GM12878 (cell line): Measurements from ENCODE around the gene LBX1. TPM values are rescaled to one million over a fixed set of nuclear protein-coding genes. Genes with fewer than 3 reads are reported as not detected.

ENCODE experiments used
- ATAC-seq: fragments of 200-7000 bp; cut with Tn5 transposase; 3 replicates; pipeline ENCODE4 v1.9.1; 2020; ENCODE audit warnings: mild to moderate bottlenecking, moderate library complexity
- BruUV-seq: library from RNA; stranded (reverse); fragments of 400-500 nt; replicated peaks from 2 replicates; lab custom pipeline; 2021; lab: Mats Ljungman, UMichigan
- CTCF ChIA-PET: fragments of 300-600 bp; sonication (Branson Sonifier 250); formaldehyde crosslinking; extraction: SDS; loops from one replicate; lab custom pipeline; 2021; ENCODE audit warnings: inconsistent platforms; lab: Yijun Ruan, JAX
- POLR2A ChIA-PET: fragments of 350-600 bp; formaldehyde crosslinking; extraction: SDS; loops from one replicate; lab custom pipeline; 2021; ENCODE audit warnings: inconsistent platforms; lab: Charles Lee
- RAD21 ChIA-PET: fragments of 300-600 bp; sonication (Branson Sonifier 250); formaldehyde crosslinking; loops from one replicate; lab custom pipeline; 2023; ENCODE audit warnings: antibody characterized with exemption; ENCODE audit not compliant: unreplicated experiment; lab: Charles Lee
- SMC1A ChIA-PET: fragments of 300-600 bp; sonication (Branson Sonifier 250); formaldehyde crosslinking; loops from one replicate; lab custom pipeline; 2023; ENCODE audit not compliant: unreplicated experiment, uncharacterized antibody; lab: Charles Lee
- DNase-seq: peaks from one replicate; pipeline ENCODE4 v3.0.0-alpha.2; 2011; ENCODE audit warnings: low read depth, low spot score
- FAIRE-seq: peaks from 3 replicates; lab custom pipeline; 2011; peaks lifted over from hg19 to GRCh38; lab: Jason Lieb, UNC
- H2AFZ ChIP-seq: 2 replicates; pipeline ENCODE4 v1.6.0; 2011; ENCODE audit warnings: low read depth, low read length, control low read depth; ENCODE audit not compliant: control insufficient read depth
- H3K27ac ChIP-seq: 2 replicates; pipeline ENCODE4 v1.5.1; 2011; ENCODE audit warnings: control low read depth; ENCODE audit not compliant: control insufficient read depth, insufficient read depth
- H3K27me3 ChIP-seq, 2 experiments: replicated peaks in 1 of 2; 2 replicates each; pipeline versions ENCODE4 v1.6.0 to v1.6.1; 2011; ENCODE audit warnings: low read length in 1 of 2; ENCODE audit not compliant: control insufficient read depth in 2 of 2, insufficient read depth in 2 of 2
- H3K36me3 ChIP-seq, 2 experiments: 2 replicates each; pipeline ENCODE4 v1.5.1; 2011; ENCODE audit warnings: low read length in 1 of 2; ENCODE audit not compliant: control insufficient read depth in 2 of 2, insufficient read depth in 2 of 2
- H3K4me1 ChIP-seq: 2 replicates; pipeline ENCODE4 v1.6.1; 2011; ENCODE audit warnings: mild to moderate bottlenecking, low read length, moderate library complexity, mixed read lengths; ENCODE audit not compliant: control insufficient read depth, insufficient read depth
- H3K4me2 ChIP-seq: 2 replicates; pipeline ENCODE4 v1.6.0; 2011; ENCODE audit warnings: control low read depth; ENCODE audit not compliant: control insufficient read depth, insufficient read depth
- H3K4me3 ChIP-seq: fragments of 200-600 bp; sonication (generic); 2 replicates; pipeline ENCODE4 v1.5.1; 2016
- H3K79me2 ChIP-seq: 2 replicates; pipeline ENCODE4 v1.6.0; 2011; ENCODE audit warnings: low read length; ENCODE audit not compliant: control insufficient read depth, insufficient read depth
- H3K9ac ChIP-seq: 2 replicates; pipeline ENCODE4 v1.8.0; 2011; ENCODE audit warnings: low read length, control low read depth, mixed read lengths; ENCODE audit not compliant: control insufficient read depth, insufficient read depth
- H3K9me3 ChIP-seq: replicated peaks from 3 replicates; pipeline ENCODE4 v1.5.1; 2011; ENCODE audit warnings: mild to moderate bottlenecking, low read length; ENCODE audit not compliant: control insufficient read depth, insufficient read depth
- H4K20me1 ChIP-seq: 2 replicates; pipeline ENCODE4 v1.6.0; 2011; ENCODE audit not compliant: control insufficient read depth, insufficient read depth
- CHD2 ChIP-seq: IDR thresholded peaks from 2 replicates; pipeline ENCODE4 v1.6.1; 2011; ENCODE audit warnings: low read depth, low read length, improper control_type of control experiment, borderline replicate concordance
- HDGF ChIP-seq: fragments of 450-650 bp; IDR thresholded peaks from 2 replicates; pipeline ENCODE4 v1.6.1; 2016; ENCODE audit warnings: antibody characterized with exemption
- MXI1 ChIP-seq: fragments of 150-350 bp; IDR thresholded peaks from 2 replicates; pipeline ENCODE4 v1.6.1; 2011; ENCODE audit warnings: low read depth, mild to moderate bottlenecking, inconsistent platforms, low read length, improper control_type of control experiment
- SMC3 ChIP-seq: IDR thresholded peaks from 2 replicates; pipeline ENCODE4 v1.6.1; 2011; ENCODE audit warnings: low read length, improper control_type of control experiment, borderline replicate concordance
- ZNF207 ChIP-seq: fragments of 450-650 bp; IDR thresholded peaks from 2 replicates; pipeline ENCODE4 v1.6.1; 2014; ENCODE audit warnings: antibody characterized with exemption, mild to moderate bottlenecking, borderline replicate concordance
- ZNF384 ChIP-seq: IDR thresholded peaks from 2 replicates; pipeline ENCODE4 v1.6.1; 2012; ENCODE audit warnings: low read depth, mild to moderate bottlenecking, low read length, improper control_type of control experiment, borderline replicate concordance
- whole genome bisulfite sequencing: methylation state at CpG from one replicate; pipeline ENCODE4 v1.1.6; 2016; ENCODE audit warnings: low lambda C conversion rate; ENCODE audit not compliant: insufficient replicate concordance, insufficient coverage; ENCODE audit errors: missing lambda C conversion rate; 5-methylcytosine and 5-hydroxymethylcytosine counted together
- in situ Hi-C: fragments of 300-500 bp; cut with MboI; formaldehyde crosslinking; loops from 9 replicates; pipeline ENCODE4 v1.14.3; 2018; ENCODE audit warnings: mixed read lengths
- intact Hi-C: fragments of 100-400 bp; cut with micrococcal nuclease; formaldehyde crosslinking; loops from one replicate; pipeline ENCODE4 v1.14.2; 2022; ENCODE audit not compliant: unreplicated experiment
- polyA plus RNA-seq, 11 experiments: library from polyadenylated mRNA; depleted of rRNA in 4 of 11; unstranded in 6 of 11; stranded (reverse) in 5 of 11; fragments of >200 nt; fragmentation: Nextera tagmentation in 4 of 11; fragmentation: Illumina TruSeq in 1 of 11; extraction: Ambion mirVana in 4 of 11; extraction: Trizol in 1 of 11; gene quantifications; 1 replicate in 1 of 11; 2 replicates in 10 of 11; pipeline versions ENCODE4 v1.2.1 to v1.2.3, GENCODE V29; 2011 to 2016; ENCODE audit warnings: inconsistent platforms in 2 of 11, missing spikeins in 2 of 11, low read depth in 1 of 11
- total RNA-seq, 4 experiments: library from RNA; depleted of rRNA in 3 of 4; stranded (reverse); fragments of >200 nt in 3 of 4; fragmentation: Illumina TruSeq in 1 of 4; extraction: Trizol in 1 of 4; gene quantifications; 2 replicates each; pipeline versions ENCODE4 v1.2.1 to v1.2.3, GENCODE V29; 2013 to 2021
- TF ChIP-seq, protein P1 (sequence below): fragments of 450-650 bp; IDR thresholded peaks from 2 replicates; pipeline ENCODE4 v1.6.1; 2017; ENCODE audit warnings: mild to moderate bottlenecking, moderate library complexity
- TF ChIP-seq, protein P2 (sequence below): fragments of 450-650 bp; formaldehyde crosslinking; IDR thresholded peaks from 2 replicates; pipeline ENCODE4 v1.4.0; 2022; ENCODE audit warnings: mild to moderate bottlenecking, moderate library complexity

LBX1 gene
- total and polyA plus RNA-seq, 10 of the 15 experiments (the other 5 are each of a cell fraction or from before 2014, with no cell fraction given), result not detected

DNA sequence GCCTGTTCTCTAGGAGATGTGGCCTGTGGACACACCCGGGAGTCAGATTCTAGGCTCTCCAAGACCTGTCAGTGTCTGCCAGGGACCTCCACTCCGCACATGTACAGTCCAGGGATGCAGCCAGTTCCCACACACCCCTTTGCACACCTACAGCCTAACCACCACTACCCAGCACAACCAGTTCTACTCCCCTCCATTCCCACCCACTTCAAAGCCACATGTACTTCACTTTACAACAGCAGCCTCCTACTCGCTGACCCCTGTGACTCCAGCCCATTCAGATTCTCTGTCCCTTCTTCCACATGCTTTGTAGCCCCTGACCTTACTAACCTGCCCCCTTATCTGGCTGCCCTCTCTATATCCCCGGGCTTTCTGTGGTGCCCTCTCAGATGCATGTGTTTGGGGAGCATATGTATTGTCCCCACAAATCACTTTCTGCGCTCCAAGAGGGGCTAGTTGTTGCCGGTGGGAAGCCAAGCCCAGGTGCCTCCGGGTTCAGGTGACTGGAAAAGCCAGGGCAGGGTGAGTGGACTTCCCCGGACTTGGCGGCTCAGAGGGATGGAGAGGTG, 7.2 kb downstream of the LBX1 start:
- Histone ChIP-seq H3K9ac (no peak overlapping the region), H4K20me1 (no peaks in the 10 kb centered on the region), H3K27ac (no peak overlapping the region), H3K36me3 (no peaks in the 10 kb centered on the region), H3K4me1 (no peaks in the 10 kb centered on the region), H3K79me2 (no peaks in the 10 kb centered on the region), H3K4me2 (no peak overlapping the region), H3K27me3 (peaks cover 34 to 43% of the 10 kb centered on the region in 2 experiments), H3K9me3 (no peaks in the 10 kb centered on the region), H3K4me3 (no peak overlapping the region), H2AFZ (no peak overlapping the region)
- ATAC-seq, result no peak
- CTCF ChIA-PET, result interaction anchor here (1.3 to 1.8 kb wide), 2 partner anchors 8 to 347 kb away, joined by 4 to 5 read pairs; no protein-coding TSS in a partner anchor
- SMC1A ChIA-PET, result no interaction called here
- 0% methylated on average over 9 of the region's 9 CpGs for WGBS
- TF ChIP-seq, protein P1, sequence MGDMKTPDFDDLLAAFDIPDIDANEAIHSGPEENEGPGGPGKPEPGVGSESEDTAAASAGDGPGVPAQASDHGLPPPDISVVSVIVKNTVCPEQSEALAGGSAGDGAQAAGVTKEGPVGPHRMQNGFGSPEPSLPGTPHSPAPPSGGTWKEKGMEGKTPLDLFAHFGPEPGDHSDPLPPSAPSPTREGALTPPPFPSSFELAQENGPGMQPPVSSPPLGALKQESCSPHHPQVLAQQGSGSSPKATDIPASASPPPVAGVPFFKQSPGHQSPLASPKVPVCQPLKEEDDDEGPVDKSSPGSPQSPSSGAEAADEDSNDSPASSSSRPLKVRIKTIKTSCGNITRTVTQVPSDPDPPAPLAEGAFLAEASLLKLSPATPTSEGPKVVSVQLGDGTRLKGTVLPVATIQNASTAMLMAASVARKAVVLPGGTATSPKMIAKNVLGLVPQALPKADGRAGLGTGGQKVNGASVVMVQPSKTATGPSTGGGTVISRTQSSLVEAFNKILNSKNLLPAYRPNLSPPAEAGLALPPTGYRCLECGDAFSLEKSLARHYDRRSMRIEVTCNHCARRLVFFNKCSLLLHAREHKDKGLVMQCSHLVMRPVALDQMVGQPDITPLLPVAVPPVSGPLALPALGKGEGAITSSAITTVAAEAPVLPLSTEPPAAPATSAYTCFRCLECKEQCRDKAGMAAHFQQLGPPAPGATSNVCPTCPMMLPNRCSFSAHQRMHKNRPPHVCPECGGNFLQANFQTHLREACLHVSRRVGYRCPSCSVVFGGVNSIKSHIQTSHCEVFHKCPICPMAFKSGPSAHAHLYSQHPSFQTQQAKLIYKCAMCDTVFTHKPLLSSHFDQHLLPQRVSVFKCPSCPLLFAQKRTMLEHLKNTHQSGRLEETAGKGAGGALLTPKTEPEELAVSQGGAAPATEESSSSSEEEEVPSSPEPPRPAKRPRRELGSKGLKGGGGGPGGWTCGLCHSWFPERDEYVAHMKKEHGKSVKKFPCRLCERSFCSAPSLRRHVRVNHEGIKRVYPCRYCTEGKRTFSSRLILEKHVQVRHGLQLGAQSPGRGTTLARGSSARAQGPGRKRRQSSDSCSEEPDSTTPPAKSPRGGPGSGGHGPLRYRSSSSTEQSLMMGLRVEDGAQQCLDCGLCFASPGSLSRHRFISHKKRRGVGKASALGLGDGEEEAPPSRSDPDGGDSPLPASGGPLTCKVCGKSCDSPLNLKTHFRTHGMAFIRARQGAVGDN, result no peak
- TF ChIP-seq HDGF (no peak), ZNF384 (no peak), ZNF207 (no peak), MXI1 (no peak), CHD2 (no peak), SMC3 (no peak)
- TF ChIP-seq, protein P2, sequence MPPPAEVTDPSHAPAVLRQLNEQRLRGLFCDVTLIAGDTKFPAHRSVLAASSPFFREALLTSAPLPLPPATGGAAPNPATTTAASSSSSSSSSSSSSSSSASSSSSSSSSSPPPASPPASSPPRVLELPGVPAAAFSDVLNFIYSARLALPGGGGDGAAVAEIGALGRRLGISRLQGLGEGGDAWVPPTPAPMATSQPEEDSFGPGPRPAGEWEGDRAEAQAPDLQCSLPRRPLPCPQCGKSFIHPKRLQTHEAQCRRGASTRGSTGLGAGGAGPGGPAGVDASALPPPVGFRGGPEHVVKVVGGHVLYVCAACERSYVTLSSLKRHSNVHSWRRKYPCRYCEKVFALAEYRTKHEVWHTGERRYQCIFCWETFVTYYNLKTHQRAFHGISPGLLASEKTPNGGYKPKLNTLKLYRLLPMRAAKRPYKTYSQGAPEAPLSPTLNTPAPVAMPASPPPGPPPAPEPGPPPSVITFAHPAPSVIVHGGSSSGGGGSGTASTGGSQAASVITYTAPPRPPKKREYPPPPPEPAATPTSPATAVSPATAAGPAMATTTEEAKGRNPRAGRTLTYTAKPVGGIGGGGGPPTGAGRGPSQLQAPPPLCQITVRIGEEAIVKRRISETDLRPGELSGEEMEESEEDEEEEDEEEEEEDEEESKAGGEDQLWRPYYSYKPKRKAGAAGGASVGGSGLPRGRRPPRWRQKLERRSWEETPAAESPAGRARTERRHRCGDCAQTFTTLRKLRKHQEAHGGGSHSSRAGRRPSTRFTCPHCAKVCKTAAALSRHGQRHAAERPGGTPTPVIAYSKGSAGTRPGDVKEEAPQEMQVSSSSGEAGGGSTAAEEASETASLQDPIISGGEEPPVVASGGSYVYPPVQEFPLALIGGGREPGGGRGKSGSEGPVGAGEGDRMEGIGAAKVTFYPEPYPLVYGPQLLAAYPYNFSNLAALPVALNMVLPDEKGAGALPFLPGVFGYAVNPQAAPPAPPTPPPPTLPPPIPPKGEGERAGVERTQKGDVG, result no peak
- BruUV-seq, result no TSS peak
- DNase-seq, result no peak
- POLR2A ChIA-PET, result no interaction called here
- in situ Hi-C loops (loop anchor here (25.0 kb wide), 1 partner anchor 865 kb away; no protein-coding TSS in a partner anchor), intact Hi-C loops (no loop called here)
- no peak for FAIRE-seq
- RAD21 ChIA-PET, result no interaction called here
